Activated naive CD4-positive, alpha-beta T cell (primary cell): Measurements from ENCODE around the gene CACNA2D4.
A peak's percentile ranks its signal among the peaks of the same experiment; 100 is the strongest.

Source experiments
- DNase-seq, 4 experiments: peaks; one replicate each; lab custom pipeline; 2025; lab: John Stamatoyannopoulos, UW

Gene CACNA2D4

DNA sequence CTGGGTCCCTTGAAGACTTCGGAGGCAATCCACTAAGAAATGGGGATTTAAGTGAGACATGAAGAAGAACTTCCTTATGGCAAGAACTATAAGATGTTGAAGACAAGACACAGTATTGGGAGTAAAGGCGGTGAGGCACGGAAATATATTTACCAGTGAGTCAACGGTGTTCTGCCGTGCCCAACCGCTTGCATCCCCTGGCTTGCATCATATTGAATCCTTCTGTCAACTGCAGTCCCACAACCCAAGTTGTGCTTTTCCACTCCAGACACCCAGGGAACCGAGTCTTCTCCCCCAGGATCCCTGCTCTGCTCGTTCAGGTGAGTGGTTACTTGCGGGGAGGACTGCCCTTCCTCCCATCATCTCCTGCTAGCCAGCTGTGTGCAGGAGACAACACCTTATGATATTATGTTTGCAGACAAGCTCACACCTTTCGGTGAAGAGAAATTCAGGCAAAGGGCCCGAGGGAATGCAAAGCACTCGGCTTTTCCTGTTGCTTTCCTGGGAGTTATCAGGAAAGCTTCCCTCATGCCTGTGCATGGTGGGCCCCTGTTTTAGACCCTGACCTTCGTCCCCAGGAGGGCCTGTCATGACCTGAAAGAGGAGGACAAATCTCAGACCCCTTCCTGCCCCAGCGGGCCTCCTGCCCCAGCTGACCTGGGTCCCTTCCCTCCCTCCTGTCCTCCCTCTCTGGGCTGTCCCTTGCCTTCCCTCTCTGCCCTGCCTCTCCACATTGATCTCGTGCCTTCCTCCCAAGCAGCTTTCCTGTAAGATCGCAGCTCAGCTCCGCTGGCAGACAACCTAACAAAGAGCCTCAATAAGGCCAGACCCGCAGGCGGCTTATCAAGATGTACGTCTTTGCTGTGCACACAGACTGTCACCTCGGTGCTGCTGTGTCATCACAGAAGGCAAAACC lies 102.4 kb downstream of the CACNA2D4 start:
- no peak for DNase-seq

DNA sequence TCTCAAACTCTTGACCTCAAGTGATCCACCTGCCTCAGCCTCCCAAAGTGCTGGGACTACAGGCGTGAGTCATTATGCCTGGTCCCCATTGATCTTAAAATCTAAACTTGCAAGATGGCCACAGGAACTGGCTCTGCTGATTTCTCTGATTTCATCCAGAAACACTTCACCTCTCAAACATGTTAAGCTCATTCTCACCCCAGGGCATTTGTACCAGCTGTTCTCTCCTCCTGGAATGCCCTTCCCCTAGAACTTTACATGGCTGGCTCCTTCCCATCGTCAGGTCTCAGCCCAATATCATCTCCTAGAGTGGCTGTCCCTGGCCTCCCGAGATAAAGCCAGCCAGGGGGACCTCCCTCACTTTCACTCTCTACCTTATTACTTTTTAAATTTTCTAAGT lies 103.3 kb downstream of the CACNA2D4 start:
- no peak for DNase-seq

DNA sequence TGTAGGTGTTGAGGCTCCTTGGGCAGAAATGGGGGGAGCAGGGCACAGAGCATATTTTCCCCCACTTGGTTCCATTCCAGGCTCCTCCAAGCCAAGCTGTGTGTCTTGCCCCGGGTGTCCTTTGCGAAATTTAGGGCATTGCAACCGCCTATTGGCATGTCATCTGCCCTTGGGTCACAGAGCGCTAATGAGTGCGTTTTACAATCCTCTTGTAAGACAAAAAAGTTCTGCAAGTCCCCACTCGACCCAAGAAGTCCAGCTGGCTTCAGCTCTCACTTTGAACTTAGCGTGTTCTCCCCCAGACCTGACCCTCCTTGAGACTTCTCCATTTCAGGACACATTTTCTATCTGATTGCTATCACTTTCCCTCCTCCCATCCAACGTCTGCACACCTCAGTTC lies 104.2 kb downstream of the CACNA2D4 start:
- DNase-seq: no peak

DNA sequence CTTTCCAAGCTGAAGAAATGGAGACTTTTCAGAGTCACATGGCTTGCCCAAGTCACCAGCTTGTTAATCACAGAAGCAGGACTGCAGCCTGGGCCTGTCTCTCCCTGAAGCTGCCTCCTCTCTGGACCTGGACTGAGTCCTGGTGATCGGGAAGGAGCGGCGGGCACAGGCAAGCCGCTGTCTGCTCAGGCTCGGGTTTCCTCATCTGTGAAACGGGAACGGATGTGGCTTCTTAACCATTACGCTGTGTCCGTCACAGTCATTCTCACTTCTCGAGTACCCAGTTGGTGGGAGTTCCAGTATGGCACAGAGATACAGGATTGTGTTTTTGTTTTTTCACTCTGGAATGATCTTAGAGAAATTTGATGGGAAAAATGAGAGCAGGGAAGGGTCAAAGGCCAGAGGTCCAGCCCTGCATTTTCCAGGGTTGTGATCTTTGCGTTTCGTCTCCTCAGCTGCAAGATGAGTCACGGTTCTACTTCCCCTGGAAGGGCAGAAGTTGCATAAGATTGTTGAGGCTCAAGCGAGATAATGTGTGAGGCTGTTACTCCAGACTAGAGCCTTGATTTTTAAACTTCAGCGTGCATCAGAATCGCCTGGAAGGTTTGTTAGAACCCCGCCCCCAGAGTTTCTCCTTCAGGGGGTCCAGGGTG lies 105.7 kb downstream of the CACNA2D4 start:
- DNase-seq: no peak

DNA sequence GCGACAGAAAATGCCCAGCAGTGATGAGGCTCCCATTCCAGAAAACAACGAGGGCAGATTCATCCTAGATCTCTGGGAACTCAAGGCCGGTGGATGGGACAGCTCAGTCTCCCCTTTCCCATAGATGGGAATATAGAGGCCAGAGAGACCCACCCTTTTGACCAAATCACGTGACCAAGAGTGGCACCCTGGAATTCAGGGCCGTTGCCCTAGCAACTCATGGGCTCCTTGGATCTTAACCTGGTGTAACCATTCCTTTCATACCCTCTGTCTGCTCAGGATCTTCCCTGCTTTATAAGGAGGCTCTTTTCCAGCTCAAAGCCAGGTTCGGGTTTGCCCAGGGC lies 106.5 kb downstream of the CACNA2D4 start:
- DNase-seq: no peak

DNA sequence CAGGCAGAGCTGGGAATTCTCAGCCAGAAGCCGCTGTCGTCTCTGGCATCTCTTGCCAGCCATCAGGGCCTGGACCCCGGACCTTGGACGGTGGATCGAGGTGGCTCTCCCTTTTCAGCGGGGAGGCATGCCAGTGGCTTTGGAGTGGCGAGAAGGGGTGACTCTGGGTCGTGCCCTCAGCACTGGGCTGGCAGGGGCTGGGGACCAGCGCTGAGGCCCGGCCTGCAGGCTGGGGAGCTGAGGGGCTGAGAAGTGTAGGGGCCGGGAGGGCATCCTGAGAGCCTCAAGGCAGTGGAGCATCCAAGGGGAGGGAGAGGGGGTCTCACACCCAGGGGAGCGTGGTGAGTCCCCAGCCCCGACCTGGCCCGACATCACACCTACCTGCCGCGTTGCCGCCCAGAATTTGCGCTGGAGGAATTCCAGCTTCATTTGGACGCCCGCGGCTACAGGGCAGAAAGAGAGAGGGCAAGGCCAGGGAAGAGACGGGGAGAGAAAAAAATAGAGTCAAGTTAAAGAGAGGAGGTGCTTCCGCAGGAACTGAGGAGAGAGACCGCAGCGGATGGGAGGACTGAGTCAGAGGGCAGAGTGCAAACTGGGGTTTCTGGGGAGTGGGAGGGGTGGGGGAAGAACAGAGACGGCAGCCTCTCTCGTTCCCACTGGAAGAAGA lies 107.0 kb downstream of the CACNA2D4 start:
- no peak for DNase-seq

DNA sequence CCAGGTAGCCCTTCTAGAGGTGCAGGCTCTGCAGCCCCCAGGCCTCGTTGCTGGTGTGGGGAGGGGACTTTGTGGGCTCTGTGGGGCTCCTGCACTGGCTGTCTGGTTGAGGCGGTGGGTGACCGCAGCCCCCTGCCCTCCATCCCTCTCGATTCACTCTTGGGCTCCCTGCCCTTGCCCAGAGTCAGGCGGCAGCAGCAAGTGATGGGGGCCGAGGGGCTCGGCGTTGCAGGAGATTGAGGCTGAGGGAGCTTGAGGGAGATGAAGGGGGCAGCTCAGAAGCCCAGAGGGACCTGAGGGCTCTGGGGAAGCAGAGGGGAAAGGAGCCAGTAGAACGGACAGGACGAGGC lies 107.5 kb downstream of the CACNA2D4 start:
- DNase-seq: no peak

DNA sequence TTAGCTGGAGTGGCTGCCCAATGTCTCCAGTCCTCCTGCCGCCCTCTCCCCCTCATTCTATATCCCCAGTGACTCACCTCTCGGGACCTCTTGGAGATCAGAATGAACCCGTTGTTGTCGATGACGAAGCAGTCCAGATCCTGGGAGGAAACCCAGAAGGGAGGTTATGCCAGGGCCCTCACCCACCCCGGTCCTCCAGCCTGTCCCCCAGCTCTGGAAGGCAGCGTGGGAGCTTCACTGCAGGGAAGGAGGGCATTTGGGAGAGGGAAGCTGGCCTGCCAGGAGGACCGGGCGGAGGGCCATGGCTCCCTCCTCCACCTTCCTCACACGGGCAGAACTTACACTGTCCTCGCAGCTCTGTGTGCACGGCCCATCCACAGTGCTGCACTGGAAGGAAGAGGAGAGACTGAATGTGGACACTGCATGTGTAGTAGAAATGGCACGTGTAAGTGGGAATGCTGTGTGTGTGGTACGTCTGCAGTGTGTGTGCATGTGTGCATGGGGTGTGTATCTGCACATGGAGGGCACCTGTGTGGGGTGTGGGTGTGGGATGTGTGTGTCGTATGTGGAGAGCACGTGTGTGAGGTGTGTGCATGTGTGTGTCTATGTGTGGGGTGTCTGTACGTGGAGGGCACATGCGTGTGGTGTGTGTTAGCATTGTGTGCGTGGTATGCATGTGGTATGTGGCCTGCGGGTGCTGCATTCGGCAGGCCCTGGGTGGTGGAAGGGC lies 108.1 kb downstream of the CACNA2D4 start:
- no peak for DNase-seq

DNA sequence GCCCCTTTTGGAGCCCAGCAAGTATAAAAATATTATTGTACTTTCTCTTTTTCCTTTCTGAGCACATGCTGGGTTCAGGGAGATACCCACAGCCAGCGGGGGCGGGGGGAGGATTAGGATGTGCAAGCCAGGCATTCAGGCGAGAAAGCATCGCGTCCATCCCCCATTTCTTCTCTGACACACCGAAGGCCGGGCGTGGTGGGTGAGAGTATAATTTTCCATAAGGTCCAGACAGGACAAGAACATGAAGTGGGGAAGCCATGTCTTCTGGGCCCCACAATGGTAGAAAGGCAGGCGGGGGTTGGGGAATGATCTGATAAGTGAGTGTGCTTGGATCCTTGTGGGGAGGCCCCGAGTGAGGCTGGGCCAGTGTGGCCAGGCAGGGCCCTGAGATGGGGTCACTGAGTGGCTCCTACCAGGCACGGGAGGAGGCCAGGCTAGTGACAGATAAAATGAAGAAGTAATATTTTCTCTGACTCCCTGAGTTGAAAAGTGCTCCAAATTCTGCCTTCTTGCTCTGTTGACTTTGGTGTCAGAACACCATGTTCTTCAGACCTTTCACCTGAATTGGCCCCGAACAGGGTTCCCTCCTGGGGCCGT lies 108.8 kb downstream of the CACNA2D4 start:
- no peak for DNase-seq

DNA sequence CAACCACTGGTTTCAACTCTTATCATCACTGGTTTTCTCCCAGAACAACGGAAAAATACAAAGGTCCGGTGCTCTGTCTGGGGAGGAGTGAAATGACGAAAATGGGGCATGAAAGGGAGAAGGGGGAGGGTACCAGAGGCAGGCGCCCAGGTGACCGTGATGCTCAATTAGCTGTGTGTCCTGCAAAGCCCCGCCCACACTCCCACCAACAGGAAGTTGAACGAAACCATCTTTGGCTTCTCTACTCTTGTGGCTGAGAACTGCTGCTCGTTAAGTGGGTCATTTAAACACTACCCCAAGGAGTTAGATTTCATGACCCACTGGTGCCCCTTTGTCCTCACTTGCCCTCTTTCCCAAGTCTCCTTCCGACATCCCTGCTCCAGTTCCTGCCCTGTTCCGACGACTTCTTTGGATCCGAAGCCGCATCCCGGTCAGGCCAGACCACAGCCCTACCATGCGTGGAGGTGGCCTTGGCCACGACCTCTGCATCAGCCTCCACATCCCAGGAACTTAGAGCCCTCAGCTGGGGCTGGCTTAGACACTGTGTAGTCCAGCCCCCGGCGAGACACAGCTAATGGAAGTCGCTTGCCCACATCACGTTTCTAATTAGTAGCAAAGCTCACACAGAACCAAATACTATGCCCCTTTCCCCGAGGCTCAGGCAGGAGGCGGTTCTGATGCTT lies 109.5 kb downstream of the CACNA2D4 start:
- DNase-seq: no peak

DNA sequence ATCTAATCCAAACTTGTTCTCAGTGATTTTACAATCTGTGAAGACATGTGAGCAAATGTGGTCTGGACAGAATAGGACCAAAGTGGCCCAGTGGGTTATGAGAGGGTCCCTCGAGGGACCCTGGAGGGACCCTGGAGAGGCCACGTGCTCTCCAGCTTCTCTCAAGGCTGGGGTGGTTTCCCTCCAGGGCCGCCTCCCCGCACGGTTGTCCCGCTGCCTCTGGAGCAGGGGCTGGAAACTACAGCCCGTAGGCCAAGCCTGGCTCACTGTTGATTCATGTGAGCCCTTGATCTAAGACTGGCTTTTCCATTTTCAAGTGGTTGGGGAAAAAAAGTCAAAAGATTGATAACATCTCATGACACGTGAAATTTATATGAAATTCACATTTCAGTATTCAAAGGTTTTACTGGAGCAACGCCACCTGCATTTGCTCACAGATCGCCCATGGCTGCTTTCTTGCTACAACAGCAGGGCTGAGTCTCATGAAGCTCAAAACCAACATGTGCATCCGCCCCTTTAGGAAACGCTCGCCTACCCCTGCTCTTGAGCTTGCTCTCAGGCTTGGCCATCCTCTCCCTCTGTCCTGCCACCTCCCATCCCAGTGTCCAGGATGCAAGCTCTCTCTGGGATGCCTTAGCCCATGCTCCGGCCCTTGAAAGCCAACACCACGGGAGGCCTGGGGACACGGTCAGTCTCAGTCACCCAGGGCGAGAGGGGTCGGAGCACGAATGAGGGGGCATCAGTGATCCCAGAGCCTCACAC lies 110.2 kb downstream of the CACNA2D4 start:
- no peak for DNase-seq

DNA sequence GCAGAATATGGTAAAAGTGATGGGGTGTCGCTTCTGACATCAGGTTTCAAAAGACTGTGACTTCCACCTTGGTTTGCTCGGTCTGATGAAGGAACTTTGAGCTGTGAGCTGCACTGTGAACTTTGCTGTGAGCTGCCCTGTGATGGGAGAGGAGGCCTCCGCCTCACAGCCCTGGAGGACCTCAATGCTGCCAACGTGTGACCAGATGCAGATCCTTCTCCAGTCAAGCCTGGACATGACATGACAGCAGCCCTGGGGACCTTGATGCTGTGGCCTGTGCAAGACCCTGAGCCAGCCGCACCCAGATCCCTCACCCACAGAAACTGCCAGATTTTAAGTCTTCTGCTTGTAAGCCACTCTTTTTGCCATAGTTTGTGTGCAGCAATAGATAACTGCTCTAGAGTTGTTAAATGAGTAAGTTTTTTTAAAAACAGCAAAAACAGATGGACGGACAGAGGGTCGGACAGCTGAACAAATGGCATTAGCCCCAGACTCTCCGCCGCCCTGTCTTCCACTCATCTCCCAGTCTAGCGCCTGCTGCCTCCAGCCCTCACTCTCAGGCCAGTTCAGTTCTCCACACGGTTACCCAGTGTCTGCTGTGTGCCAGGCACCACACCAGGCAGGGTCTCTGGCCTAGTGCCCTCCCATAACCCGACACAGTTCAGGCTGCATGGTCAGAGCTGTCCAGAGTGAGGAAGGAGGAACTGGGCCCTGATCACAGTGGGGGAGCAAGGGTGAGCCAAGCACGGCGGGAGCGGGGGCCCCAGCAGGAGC lies 111.2 kb downstream of the CACNA2D4 start:
- DNase-seq: no peak

DNA sequence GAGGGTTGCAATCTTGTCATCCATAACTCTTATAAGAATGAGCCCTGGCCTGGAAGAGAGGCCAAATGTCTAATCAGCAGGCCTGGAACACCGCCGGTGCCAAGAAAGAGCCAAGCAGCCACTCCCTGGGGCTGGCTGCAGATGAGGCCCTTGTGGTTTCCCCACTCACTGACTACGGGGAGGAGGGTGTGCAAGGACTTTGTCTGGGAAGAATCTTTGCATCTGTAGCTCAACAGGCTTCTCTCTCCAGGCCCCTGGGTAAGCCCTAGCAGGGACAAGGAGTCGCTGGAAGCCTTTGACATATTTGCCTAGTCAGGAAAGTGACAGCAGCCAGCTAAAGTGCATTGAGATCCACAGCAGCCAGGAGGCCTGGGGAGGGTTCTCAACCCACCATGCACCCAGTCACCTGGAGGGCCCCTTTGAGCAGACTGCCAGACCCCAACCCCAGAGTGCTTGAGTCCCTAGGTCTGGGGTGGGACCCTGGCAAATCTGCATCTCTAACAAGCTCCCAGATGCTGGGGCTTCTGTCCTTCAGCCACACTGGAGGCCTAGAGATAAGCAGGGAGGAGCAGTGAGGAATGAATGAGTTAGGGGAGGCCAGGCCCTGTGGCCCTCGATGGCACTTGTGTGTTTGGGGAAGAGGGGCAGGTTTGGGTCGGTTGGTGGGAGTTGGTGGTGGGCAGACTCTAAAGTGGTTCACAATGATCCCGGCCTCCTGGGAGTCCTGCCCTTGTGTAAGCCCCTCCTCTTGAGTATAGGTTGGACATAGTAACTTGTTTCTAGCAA lies 112.0 kb downstream of the CACNA2D4 start:
- DNase-seq: no peak

DNA sequence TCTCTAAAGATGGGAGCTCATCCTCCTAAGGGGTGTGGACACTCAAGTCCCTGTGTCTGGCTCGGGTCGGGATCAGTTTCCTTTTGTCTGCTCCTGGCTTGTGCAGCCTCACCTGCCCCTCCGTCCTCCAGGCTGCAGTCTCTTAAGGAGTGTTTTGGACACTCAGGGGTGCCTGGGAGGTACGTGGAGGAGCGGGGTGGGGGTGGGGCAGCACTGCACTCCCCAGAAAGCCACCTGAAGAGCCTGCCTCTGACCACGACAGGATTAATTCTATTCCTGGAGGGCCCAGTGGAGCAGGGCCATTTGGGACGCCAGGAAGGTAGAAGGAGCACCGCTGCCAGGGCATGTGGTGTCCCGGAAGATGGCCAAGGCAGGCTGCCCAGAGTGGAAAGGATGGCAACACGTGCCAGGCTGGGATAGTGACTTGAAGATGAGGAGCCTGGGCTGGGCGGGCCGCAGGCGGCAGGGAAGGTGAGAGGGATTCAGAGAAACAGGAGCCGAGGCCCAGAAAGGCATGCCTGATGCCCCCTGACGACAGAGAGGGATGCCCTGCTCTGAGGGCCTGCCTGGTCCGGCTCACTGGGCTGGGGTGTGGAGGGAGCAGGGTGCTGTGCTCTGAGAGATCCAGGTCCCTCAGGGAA lies 112.9 kb downstream of the CACNA2D4 start:
- no peak for DNase-seq

DNA sequence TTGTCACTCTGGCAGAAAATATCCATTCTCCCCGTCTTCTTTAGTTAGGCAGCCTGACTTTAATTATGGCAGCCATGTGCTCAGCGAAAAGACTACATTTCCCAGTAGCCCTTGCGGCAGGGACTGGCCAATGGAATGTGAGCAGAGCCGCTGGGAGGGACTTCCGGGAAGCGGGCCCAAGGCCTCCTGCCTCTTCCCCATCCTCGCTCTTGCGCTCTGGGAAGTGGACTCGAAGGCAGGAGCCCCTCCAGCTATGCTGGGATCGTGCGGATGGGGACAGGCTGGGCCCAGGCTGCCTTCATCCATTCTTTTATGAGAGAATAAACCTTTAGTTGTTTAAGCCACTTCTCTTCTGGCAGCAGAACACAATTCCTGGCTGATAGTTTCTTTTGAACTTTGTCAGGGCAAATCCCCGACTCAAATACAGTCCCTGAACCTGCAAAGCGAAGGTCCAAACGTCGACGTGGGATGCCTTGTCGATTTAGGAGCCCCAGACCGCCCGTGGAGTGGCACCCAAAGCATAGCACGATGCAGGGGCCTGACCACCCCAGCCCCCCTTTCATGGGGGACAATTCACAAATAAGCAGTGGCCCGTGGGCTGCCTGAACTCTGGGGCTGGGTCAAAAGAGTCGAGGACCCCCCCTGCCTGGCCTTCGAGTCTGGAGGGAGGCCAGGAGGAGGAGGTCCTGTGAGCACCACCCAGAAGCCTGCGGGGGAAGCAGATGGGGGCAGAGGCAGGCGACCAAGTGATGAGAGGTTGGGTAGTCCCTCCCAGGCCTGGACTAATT lies 113.7 kb downstream of the CACNA2D4 start:
- DNase-seq: peak; percentile 29 to 72 (median 56)

DNA sequence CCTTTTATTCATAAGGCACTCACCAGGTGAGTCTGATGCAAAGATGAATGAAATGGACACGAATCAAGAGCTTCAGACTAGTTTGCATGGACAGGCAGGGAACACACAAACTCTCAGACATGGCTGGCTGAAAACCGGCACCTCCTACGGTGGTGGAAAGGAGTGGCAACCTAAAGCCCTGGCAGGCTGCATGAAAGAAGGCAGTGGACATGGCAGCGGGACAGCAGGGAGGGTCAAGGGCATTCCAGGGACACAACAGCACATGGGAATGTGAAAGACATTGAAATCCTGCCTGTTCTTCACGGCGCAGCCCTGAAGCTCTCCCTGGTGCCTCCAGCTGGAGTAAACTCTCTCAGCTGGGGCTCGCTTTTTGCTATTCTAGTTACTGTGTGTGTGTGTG lies 114.7 kb downstream of the CACNA2D4 start:
- DNase-seq: no peak

DNA sequence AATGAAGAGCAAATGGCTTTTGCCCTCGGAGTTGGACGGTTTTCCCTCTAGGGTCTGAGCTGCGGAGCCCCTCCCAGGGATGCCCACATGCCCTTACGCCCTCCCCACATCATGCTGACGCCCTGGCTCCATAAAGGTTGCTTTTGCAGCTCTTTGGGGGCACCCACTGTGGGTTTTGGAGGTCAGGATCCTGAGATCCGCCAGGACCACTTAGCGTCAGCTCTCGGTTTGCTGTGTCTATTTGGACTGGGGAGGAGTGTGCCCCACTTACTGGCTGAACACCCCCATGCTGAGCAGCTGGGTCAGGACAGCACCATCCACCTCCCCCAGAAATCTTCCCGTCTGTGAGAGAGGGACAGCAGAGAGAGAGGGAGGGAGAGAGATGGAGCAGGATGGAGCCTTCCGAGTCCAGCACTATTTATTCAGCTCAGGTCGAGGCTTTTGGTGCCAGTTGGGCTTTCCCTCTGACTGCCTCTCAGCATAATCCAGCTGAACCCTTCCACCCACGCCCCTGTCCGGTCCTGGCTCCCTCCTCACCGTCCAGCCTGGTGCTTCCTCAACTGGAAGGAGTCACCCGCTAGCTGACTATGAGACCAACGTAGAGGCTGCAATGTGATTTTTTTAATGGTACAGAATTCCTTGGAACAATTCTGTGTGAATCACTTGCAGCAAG lies 117.0 kb downstream of the CACNA2D4 start:
- DNase-seq: no peak
